ENCODE measurements around the gene FBXO46. TPM values are rescaled to one million over a fixed set of nuclear protein-coding genes. Genes with fewer than 3 reads are reported as not detected.

The FBXO46 gene
- total and polyA plus RNA-seq, 2 of the 13 experiments (the other 11 are each of a cell fraction or from before 2014, with no cell fraction given): 6.2 to 6.4 TPM

DNA sequence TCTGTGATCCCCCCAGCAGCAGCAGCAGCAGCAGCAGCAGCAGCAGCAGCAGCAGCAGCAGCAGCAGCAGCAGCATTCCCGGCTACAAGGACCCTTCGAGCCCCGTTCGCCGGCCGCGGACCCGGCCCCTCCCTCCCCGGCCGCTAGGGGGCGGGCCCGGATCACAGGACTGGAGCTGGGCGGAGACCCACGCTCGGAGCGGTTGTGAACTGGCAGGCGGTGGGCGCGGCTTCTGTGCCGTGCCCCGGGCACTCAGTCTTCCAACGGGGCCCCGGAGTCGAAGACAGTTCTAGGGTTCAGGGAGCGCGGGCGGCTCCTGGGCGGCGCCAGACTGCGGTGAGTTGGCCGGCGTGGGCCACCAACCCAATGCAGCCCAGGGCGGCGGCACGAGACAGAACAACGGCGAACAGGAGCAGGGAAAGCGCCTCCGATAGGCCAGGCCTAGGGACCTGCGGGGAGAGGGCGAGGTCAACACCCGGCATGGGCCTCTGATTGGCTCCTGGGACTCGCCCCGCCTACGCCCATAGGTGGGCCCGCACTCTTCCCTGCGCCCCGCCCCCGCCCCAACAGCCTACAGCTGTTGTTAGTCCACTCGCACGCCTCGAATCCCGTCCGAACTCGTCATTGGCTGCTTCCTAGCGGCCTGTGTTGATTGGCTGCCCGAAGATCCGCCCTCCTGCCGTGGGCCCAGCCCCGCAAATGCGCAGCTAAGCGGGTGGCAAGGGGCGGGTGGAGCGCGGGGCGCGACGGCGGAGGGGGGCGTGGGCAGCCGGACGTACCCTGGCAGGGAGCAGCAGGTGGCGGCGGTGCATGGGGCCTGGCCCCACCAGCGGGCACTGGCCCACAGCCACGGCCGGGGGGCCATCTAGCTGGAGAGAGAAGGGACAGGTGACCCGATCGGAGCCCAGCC is 39.8 kb upstream of the FBXO46 start (continued):
- TF ChIP-seq ZFP90 (CRISPR knock-in tag; IDR thresholded peaks at IDR 0.05; ENCODE audit: borderline replicate concordance) (peak; percentile 82), BRD4 (CRISPR knock-in tag; IDR thresholded peaks at IDR 0.05) (no peak), ZNF335 (CRISPR knock-in tag; IDR thresholded peaks at IDR 0.05) (no peak), EHMT2 (IDR thresholded peaks at IDR 0.05; ENCODE audit: borderline replicate concordance, low read depth, low read length) (no peak), ZNF468 (CRISPR knock-in tag; IDR thresholded peaks at IDR 0.05) (no peak), RCOR2 (CRISPR knock-in tag; IDR thresholded peaks at IDR 0.05) (0 out of 2 replicates have a peak, but pooled peaks have one; percentile 40), ZNF143 (CRISPR knock-in tag; IDR thresholded peaks at IDR 0.05) (peak; percentile 42; the same call in 1 of the 2 replicates), RBM22 (optimal IDR thresholded peaks at IDR 0.05; ENCODE audit: low read length) (peak; percentile 81), RBAK (CRISPR knock-in tag; IDR thresholded peaks at IDR 0.05) (peak; percentile 12; the same call in 1 of the 2 replicates), ZNF34 (CRISPR knock-in tag; IDR thresholded peaks at IDR 0.05; ENCODE audit: borderline replicate concordance) (no peak), SNAPC2 (CRISPR knock-in tag; IDR thresholded peaks at IDR 0.05) (peak; percentile 69; the same call in 1 of the 2 replicates), YEATS2 (CRISPR knock-in tag; IDR thresholded peaks at IDR 0.05; ENCODE audit: borderline replicate concordance) (peak; percentile 39; the same call in 1 of the 2 replicates), SNAI1 (CRISPR knock-in tag; IDR thresholded peaks at IDR 0.05; ENCODE audit: borderline replicate concordance) (no peak), HNRNPLL (IDR thresholded peaks at IDR 0.05; ENCODE audit: low read depth, low read length, poor library complexity, severe bottlenecking) (peak; percentile 77), SOX13 (IDR thresholded peaks at IDR 0.05) (0 out of 2 replicates have a peak, but pooled peaks have one; percentile 25), SOX13 (CRISPR knock-in tag; conservative IDR thresholded peaks at IDR 0.05 in 1 of 2, IDR thresholded peaks at IDR 0.05 in 1 of 2) (peak in 1 of 2 experiments; percentile 36; a peak in 1 of 4 replicates), ZNF724P (CRISPR knock-in tag; IDR thresholded peaks at IDR 0.05; ENCODE audit: borderline replicate concordance) (no peak), ZNF337 (CRISPR knock-in tag; IDR thresholded peaks at IDR 0.05; ENCODE audit: borderline replicate concordance, low read depth) (peak; percentile 85), CHD2 (IDR thresholded peaks at IDR 0.05; ENCODE audit: low read depth, low read length) (no peak)
- TF ChIP-seq, protein P1, sequence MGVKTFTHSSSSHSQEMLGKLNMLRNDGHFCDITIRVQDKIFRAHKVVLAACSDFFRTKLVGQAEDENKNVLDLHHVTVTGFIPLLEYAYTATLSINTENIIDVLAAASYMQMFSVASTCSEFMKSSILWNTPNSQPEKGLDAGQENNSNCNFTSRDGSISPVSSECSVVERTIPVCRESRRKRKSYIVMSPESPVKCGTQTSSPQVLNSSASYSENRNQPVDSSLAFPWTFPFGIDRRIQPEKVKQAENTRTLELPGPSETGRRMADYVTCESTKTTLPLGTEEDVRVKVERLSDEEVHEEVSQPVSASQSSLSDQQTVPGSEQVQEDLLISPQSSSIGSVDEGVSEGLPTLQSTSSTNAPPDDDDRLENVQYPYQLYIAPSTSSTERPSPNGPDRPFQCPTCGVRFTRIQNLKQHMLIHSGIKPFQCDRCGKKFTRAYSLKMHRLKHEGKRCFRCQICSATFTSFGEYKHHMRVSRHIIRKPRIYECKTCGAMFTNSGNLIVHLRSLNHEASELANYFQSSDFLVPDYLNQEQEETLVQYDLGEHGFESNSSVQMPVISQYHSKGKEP (CRISPR knock-in tag; IDR thresholded peaks at IDR 0.05): peak; percentile 63; the same call in 1 of the 2 replicates
